ENCODE measurements around the gene ARID4B.

DNA sequence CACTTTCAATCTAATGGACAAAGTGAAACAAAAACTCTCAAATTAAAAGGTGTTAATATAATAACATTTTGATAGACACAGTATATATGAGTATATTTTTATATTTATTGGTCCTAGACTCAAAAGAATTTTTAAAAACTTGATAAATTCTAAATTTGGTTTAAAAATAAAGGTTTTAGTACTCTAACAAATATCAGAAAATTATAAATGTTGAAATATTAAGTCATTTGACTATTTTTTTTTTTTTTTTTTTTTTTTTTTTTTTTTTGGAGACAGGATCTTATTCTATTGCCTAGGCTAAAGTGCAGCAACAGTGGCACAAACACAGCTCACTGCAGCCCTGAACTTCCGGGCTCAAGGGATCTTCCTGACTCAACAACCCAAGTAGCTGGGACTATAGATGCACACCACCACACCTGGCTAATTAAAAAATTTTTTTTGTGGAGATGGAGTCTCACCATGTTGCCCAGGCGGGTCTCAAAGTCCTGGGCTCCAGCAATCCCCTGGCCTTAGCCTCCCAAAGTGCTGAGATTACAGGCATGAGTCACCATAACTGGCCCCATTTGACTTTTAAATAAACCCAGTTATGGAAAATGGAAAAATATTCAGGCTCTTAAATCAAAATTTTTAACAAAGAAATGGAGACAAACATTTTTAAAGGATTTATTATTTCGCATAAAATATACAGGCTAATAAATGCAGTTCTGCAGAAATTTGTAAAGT, 106.2 kb downstream of the ARID4B start:
- TF ChIP-seq, protein P1, sequence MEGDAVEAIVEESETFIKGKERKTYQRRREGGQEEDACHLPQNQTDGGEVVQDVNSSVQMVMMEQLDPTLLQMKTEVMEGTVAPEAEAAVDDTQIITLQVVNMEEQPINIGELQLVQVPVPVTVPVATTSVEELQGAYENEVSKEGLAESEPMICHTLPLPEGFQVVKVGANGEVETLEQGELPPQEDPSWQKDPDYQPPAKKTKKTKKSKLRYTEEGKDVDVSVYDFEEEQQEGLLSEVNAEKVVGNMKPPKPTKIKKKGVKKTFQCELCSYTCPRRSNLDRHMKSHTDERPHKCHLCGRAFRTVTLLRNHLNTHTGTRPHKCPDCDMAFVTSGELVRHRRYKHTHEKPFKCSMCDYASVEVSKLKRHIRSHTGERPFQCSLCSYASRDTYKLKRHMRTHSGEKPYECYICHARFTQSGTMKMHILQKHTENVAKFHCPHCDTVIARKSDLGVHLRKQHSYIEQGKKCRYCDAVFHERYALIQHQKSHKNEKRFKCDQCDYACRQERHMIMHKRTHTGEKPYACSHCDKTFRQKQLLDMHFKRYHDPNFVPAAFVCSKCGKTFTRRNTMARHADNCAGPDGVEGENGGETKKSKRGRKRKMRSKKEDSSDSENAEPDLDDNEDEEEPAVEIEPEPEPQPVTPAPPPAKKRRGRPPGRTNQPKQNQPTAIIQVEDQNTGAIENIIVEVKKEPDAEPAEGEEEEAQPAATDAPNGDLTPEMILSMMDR (conservative IDR thresholded peaks at IDR 0.05; ENCODE audit: low read depth, low read length) = no peak
- no peak for TF ChIP-seq EZH2 (IDR thresholded peaks at IDR 0.05; ENCODE audit: borderline replicate concordance, low read depth, low read length, poor library complexity, severe bottlenecking)

Data from A673 (cell line).